Right lobe of liver (tissue), 4 donors: Measurements from ENCODE around the gene RAB11FIP4.

Experiments
- POLR2A ChIP-seq: fragments of 450-650 bp; IDR thresholded peaks from one replicate; pipeline ENCODE4 v1.6.1; 2017; ENCODE audit warnings: antibody characterized with exemption, mild to moderate bottlenecking
- TF ChIP-seq, protein P1 (sequence below), 4 donors: fragments of 200-600 bp in 3 of 4; fragments of 450-650 bp in 1 of 4; IDR thresholded peaks; one replicate each; pipeline versions ENCODE4 v1.5.1 to v1.8.0; 2016 to 2022; ENCODE audit warnings: antibody characterized with exemption in 4 of 4, mild to moderate bottlenecking in 2 of 4
- donor health status: DM: no; HTN: no; CAD: no.
- donor health status: DM: no; HTN: no; CAD: no.
- donor health status: DM: no; HTN: yes; CAD: no.

DNA sequence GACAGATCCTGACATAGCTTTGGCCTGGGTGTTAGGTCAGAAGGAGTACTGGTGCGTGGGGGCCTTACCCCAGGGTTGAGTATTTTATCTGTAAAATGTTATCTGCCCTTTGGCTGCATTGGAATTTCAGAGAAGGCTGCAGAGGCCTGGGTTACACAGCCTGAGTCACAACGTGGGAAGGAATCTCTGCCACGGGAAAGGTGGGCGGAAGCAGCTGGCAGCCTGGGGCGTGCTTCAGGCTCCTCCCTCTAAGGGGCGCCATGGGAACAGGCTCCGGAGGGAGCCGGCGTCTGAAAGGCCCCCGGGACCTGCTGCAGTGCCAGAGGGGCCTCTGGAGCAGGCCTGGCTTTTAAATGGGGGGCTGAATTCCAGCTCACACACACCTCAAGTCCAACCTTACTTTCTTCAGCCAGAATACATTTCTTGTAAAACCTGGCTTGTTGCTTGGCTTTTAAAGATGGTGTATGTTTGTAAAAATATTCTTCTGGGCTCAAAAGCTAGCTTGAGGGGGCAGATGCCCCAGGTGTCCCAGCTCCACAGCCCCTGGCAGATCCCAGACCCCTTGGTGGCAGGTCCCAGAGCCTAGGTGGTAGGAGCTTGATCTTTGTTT, 142.2 kb downstream of the RAB11FIP4 start:
- no peak for TF ChIP-seq POLR2A
- TF ChIP-seq, protein P1, sequence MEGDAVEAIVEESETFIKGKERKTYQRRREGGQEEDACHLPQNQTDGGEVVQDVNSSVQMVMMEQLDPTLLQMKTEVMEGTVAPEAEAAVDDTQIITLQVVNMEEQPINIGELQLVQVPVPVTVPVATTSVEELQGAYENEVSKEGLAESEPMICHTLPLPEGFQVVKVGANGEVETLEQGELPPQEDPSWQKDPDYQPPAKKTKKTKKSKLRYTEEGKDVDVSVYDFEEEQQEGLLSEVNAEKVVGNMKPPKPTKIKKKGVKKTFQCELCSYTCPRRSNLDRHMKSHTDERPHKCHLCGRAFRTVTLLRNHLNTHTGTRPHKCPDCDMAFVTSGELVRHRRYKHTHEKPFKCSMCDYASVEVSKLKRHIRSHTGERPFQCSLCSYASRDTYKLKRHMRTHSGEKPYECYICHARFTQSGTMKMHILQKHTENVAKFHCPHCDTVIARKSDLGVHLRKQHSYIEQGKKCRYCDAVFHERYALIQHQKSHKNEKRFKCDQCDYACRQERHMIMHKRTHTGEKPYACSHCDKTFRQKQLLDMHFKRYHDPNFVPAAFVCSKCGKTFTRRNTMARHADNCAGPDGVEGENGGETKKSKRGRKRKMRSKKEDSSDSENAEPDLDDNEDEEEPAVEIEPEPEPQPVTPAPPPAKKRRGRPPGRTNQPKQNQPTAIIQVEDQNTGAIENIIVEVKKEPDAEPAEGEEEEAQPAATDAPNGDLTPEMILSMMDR (IDR thresholded peaks at IDR 0.05) = peak; percentile 4 to 35 (median 18)
